Adrenal gland (tissue), 12 donors: ENCODE data around the gene ERBIN. TPM values are rescaled to one million over a fixed set of nuclear protein-coding genes. Genes with fewer than 3 reads are reported as not detected.
"Not testable (repeated sequence)": the region's sequence is repeated elsewhere in the genome, so short reads cannot be mapped to it uniquely, and the experiment has no call there.

Source experiments
- DNase-seq, 7 donors: peaks; one replicate each; pipeline ENCODE4 v3.0.0-alpha.2; 2019 to 2020
- H3K27ac ChIP-seq, 5 donors: fragments of 200-600 bp; sonication (generic) in 4 of 5; 1 replicate in 3 of 5; 2 replicates in 2 of 5; pipeline versions ENCODE4 v1.5.1 to v1.8.0; 2016 to 2020; ENCODE audit warnings: mild to moderate bottlenecking in 1 of 5
- H3K27me3 ChIP-seq: fragments of 200-600 bp; 2 replicates; pipeline ENCODE4 v1.8.0; 2021
- H3K36me3 ChIP-seq, 2 donors: fragments of 200-600 bp; replicated peaks in 1 of 2; 1 replicate in 1 of 2; 2 replicates in 1 of 2; pipeline versions ENCODE4 v1.5.1 to v1.8.0; 2018 to 2022
- H3K4me1 ChIP-seq, 2 donors: fragments of 200-600 bp; replicated peaks in 1 of 2; 1 replicate in 1 of 2; 2 replicates in 1 of 2; pipeline versions ENCODE4 v1.5.1 to v1.8.0; 2018 to 2021
- H3K4me3 ChIP-seq, 4 donors: fragments of 200-600 bp; sonication (generic) in 3 of 4; one replicate each; pipeline ENCODE4 v1.5.1; 2016 to 2018
- H3K9me3 ChIP-seq, 3 donors: fragments of 200-600 bp; sonication (generic) in 1 of 3; replicated peaks in 1 of 3; 1 replicate in 2 of 3; 2 replicates in 1 of 3; pipeline versions ENCODE4 v1.5.1 to v1.8.0; 2016 to 2021
- POLR2A ChIP-seq, 2 donors: fragments of 450-650 bp; IDR thresholded peaks; one replicate each; pipeline ENCODE4 v1.6.1; 2017; ENCODE audit warnings: antibody characterized with exemption in 2 of 2, mild to moderate bottlenecking in 2 of 2, moderate library complexity in 1 of 2
- WGBS, 4 donors: extraction: QIAGEN DNeasy Blood & Tissue Kit in 2 of 4; methylation state at CpG; one replicate each; pipeline versions ENCODE4 v1.1.5 to v1.1.7; 2013 to 2017; 5-methylcytosine and 5-hydroxymethylcytosine counted together
- intact Hi-C, 2 donors: fragments of 100-400 bp; cut with DNase I; formaldehyde crosslinking; loops; one replicate each; pipeline versions ENCODE4 v1.14.1 to v1.15.0; 2022 to 2023
- polyA plus RNA-seq, 3 donors: library from polyadenylated mRNA; stranded (reverse); fragments of 200-250 nt in 2 of 3; fragments of 350-450 nt in 1 of 3; fragmentation: Illumina TruSeq in 1 of 3; extraction: RNeasy Lipid Tissue Mini Kit (QIAGEN cat#74804) in 1 of 3; gene quantifications; one replicate each; pipeline ENCODE4 v1.2.3, GENCODE V29; 2013 to 2014
- total RNA-seq, 9 donors: library from RNA; depleted of rRNA in 4 of 9; stranded (reverse); fragments of >200 nt in 4 of 9; fragments of 120-200 nt in 1 of 9; fragmentation: NEBNext Ultra II Directional in 1 of 9; extraction: Animal tissue kit (Norgen Biotek cat#: 25700) in 1 of 9; gene quantifications; one replicate each; pipeline versions ENCODE4 v1.1.0 to v1.2.4, GENCODE V29; 2013 to 2023
- TF ChIP-seq, protein P1 (sequence below), 6 experiments: fragments of 450-650 bp in 4 of 6; fragments of 200-600 bp in 2 of 6; sonication (generic) in 1 of 6; IDR thresholded peaks; 1 replicate in 5 of 6; 2 replicates in 1 of 6; pipeline versions ENCODE4 v1.5.1 to v1.8.0; 2016 to 2021; ENCODE audit warnings: antibody characterized with exemption in 6 of 6, mild to moderate bottlenecking in 2 of 6, moderate library complexity in 1 of 6
- donor health status: healthy with polysubstance abuse.
- donor health status: Bipolar disorder and iron deficiency.
- donor health status: DM: yes; HTN: yes; CAD: no.
- donor health status: DM: no; HTN: no; CAD: no.
- donor health status: DM: no; HTN: no; CAD: no.
- donor health status: DM: yes; HTN: yes; CAD: no.

ERBIN gene
- total and polyA plus RNA-seq, 12 donors: 10.7 to 74.0 (median 47.0) TPM

DNA sequence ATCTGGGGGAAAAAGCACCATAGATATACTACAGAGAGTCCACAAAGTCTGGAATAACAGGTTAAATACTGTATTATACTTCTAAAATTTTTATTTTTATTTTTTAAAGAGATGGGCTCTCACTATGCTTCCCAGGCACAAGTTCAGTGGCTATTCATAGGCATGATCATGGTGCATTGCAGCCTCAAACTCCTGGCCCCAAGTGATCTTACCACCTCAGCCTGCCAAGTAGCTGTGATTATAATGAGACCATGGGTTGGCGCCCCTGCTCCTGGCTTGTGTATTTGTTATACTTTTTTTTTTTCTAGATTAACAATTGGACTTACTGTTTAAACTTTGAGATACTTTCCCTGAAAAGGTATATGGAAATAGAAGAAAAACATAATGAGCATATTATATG, 25.9 kb downstream of the ERBIN start:
- no peaks in the 10 kb centered on the region for H3K36me3 ChIP-seq
- WGBS, 4 donors: 91 to 100% (median 95%) methylated on average over 1 of the region's 1 CpG

DNA sequence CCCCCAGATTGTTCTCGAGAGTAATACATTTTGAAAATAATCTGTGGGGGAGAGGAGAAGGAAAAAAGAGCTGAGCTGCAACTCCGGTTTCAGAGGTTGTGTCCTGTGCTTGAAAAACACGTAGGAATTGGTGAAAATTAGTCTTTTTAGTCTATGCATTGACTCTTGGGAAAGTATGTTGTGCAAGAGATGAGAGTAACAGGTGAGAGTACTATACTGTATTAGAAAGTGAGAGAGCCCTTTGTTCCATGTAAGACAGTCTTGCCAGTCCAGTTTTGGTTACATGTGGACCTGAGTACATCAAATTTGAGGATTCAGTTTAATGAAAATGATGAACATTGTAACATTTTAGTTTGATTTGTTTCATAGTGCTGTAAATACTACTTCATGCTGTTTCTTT, 27.8 kb downstream of the ERBIN start:
- Histone ChIP-seq H3K27me3 (no peaks in the 10 kb centered on the region), H3K27ac (no peak overlapping the region), H3K4me1 (peaks cover 7 to 16% of the 10 kb centered on the region in 2 donors), H3K9me3 (no peaks in the 10 kb centered on the region), H3K36me3 (no peaks in the 10 kb centered on the region), H3K4me3 (no peak overlapping the region)
- TF ChIP-seq POLR2A (IDR thresholded peaks at IDR 0.05): no peak
- TF ChIP-seq, protein P1, sequence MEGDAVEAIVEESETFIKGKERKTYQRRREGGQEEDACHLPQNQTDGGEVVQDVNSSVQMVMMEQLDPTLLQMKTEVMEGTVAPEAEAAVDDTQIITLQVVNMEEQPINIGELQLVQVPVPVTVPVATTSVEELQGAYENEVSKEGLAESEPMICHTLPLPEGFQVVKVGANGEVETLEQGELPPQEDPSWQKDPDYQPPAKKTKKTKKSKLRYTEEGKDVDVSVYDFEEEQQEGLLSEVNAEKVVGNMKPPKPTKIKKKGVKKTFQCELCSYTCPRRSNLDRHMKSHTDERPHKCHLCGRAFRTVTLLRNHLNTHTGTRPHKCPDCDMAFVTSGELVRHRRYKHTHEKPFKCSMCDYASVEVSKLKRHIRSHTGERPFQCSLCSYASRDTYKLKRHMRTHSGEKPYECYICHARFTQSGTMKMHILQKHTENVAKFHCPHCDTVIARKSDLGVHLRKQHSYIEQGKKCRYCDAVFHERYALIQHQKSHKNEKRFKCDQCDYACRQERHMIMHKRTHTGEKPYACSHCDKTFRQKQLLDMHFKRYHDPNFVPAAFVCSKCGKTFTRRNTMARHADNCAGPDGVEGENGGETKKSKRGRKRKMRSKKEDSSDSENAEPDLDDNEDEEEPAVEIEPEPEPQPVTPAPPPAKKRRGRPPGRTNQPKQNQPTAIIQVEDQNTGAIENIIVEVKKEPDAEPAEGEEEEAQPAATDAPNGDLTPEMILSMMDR (IDR thresholded peaks at IDR 0.05): no peak
- WGBS, 4 donors: 86 to 94% (median 94%) methylated on average over 3 of the region's 3 CpGs
- intact Hi-C loops: no loop called here
- no peak for DNase-seq

More for the DNA sequence above, 25.9 kb downstream of the ERBIN start:
- TF ChIP-seq, protein P1 (IDR thresholded peaks at IDR 0.05): no peak
- no peak for TF ChIP-seq POLR2A (IDR thresholded peaks at IDR 0.05)
- intact Hi-C loops: no loop called here
- H3K4me1 ChIP-seq: peaks cover 7 to 16% of the 10 kb centered on the region in 2 donors
- H3K27ac ChIP-seq: no peak overlapping the region
- no peaks in the 10 kb centered on the region for H3K9me3 ChIP-seq
- no peak for DNase-seq
- H3K4me3 ChIP-seq: no peak overlapping the region
- no peaks in the 10 kb centered on the region for H3K27me3 ChIP-seq

DNA sequence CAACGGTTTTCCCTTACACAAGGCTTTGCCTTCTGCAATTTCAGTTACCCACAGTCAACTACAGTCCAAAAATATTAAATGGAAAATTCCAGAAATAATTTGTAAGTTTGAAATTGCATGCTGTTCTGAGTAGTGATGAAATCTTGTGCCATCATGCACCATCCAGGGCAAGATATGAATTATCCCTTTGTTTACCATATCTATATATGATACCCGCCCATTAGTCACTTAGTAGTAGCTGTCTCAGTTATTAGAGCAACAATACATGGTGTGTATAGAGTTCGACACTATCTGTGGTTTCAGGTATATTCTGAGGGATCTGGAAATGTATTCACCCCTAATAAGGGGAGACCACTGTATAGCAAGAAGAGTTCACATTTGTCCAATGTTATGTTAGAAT, 29.4 kb downstream of the ERBIN start:
- no peaks in the 10 kb centered on the region for H3K9me3 ChIP-seq
- TF ChIP-seq, protein P1 (IDR thresholded peaks at IDR 0.05): no peak
- no peak for TF ChIP-seq POLR2A (IDR thresholded peaks at IDR 0.05)
- H3K36me3 ChIP-seq: no peaks in the 10 kb centered on the region
- H3K27ac ChIP-seq: no peak overlapping the region
- no peaks in the 10 kb centered on the region for H3K27me3 ChIP-seq
- WGBS, 4 donors: 89 to 95% (median 92%) methylated on average over 3 of the region's 3 CpGs
- DNase-seq: no peak
- no peak overlapping the region for H3K4me3 ChIP-seq
- intact Hi-C loops: no loop called here
- peaks cover 7 to 25% of the 10 kb centered on the region in 2 donors for H3K4me1 ChIP-seq

DNA sequence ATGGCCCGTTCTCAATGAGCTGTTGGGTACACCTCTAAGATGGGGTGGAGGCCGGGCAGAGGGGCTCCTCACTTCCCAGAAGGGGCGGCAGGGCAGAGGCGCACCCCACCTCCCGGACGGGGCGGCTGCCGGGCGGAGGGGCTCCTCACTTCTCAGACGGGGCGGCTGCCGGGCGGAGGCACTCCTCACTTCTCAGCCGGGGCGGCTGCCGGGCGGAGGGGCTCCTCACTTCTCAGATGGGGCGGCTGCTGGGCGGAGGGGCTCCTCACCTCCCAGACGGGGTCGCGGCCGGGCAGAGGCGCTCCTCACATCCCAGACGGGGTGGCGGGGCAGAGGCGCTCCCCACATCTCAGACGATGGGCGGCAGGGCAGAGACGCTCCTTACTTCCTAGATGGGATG, 31.3 kb downstream of the ERBIN start:
- H3K4me3 ChIP-seq, H3K27ac ChIP-seq, H3K27me3 ChIP-seq, DNase-seq, H3K9me3 ChIP-seq, H3K36me3 ChIP-seq, intact Hi-C loops: not testable (repeated sequence)
- 97 to 100% (median 99%) methylated on average over 2 to 30 of the region's 30 CpGs for WGBS, 4 donors
- peaks cover 0 to 26% of the 10 kb centered on the region in 2 donors for H3K4me1 ChIP-seq

DNA sequence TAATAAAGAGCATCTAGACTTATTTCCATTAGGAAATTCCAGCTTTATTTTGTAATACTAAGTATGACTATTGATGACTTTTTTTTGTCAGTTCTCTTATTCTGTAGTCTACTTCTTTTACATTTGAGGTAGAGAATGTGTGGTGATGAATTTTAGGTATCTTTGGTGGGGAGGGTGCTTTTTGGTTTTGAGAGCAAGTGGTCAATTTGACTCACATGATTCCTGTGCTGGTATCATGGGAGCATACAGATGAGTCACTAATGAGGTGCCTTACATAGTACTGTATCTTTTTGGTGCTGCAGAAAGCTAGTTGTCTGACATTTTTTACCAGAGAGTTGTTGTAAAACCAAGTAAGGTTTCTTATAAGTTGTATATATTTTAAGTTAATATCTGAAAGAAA, 35.3 kb downstream of the ERBIN start:
- no peak for DNase-seq

More for the DNA sequence above, 35.3 kb downstream of the ERBIN start:
- Histone ChIP-seq H3K4me1 (peaks cover 0 to 34% of the 10 kb centered on the region in 2 donors), H3K27ac (no peak overlapping the region), H3K27me3 (no peaks in the 10 kb centered on the region), H3K9me3 (no peaks in the 10 kb centered on the region), H3K36me3 (no peaks in the 10 kb centered on the region), H3K4me3 (no peak overlapping the region)
- TF ChIP-seq, protein P1 (IDR thresholded peaks at IDR 0.05): no peak
- TF ChIP-seq POLR2A (IDR thresholded peaks at IDR 0.05): no peak
- intact Hi-C loops: no loop called here
